Muscle of arm (tissue), 12 donors: ENCODE results near the gene LHX5. TPM values are rescaled to one million over a fixed set of nuclear protein-coding genes. Genes with fewer than 3 reads are reported as not detected.

Experiments used
- DNase-seq: peaks from one replicate; pipeline ENCODE4 v3.0.0-alpha.2; 2013
- polyA plus RNA-seq, 12 donors: library from polyadenylated mRNA; unstranded; fragments of 120-200 nt; gene quantifications; one replicate each; pipeline ENCODE4 v1.2.1, GENCODE V29; 2013; ENCODE audit not compliant: insufficient read length in 12 of 12

LHX5 gene
- polyA plus RNA-seq, 12 donors = not detected

DNA sequence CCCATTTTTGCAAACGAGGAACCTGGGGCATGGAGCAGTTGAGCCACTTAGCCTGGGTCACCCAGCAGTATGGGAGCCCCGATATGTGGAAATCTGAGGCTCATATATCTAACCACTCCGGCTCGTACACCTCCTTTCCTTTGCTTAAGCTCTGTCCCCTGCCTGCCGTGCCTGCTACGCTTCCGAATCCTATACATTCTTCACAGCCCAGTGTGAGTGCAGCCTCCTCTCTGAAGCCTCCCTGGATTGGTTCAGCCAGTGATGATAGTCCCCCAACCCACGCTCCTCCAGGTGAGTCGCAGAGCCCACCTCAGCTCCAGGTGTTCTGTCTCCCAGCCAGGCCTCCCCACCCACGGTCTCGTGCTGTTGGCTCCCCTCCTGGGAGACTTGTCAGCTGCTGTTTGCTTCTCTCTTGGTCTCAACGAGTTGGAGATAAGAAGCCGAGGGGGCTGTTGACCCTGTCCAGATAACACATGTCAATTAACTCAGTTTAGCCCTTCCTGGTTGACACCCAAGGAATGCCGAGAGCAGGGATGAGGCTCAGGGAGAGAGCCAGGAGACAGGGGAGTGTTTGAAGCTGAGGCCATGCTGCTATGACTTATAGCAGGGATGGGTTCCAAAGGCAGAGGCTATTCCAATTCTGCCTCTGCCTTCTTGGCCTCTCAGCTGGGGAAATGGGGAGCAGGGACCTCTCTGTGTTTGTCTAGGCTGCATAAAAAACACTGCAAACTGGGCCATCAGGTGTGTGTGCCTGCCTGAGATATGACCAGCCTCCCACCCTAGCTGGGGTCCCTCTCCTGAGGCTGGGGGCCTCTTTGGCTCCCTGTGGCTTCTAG is 30.5 kb downstream of the LHX5 start:
- DNase-seq = no peak

DNA sequence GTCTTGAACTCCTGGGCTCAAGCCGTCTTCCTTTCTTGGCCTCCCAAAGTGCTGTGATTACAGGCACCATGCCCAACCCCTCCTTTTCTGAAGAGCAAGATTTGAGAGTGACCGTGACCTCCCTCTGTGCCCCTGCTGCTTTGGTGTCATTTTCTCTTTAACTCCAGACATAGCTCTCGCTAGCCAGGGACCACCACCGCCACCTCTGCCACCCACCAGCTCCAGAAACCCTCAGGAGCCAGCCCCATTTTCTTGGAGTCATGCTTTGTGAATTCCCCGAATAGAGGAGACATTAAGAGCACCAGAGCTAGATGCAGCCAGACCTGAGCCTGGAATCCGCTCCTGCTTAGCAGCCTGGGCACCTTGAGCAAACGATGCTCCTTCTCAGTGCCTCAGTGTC is 31.3 kb downstream of the LHX5 start:
- no peak for DNase-seq

DNA sequence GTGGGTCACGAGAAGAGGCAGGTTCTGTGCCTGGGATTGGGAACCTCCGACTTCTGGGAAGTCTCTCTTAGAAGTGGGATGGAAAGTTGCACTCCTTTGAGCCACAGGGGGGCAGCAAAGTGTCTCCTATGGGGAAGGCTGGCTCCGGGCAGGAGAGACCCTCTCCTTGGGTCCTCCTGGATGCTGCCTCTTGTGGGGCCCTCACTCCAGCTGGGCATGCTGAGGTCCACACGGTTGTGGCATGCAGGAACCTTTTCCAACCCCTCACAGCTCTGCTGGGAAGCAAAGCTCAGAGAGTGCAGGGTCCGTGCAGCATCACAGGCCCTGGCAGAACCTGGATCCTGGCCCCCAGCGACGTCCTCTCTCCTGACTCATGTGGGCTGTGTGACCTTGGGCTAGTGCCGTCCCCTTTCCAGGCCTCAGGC is 32.1 kb downstream of the LHX5 start:
- DNase-seq = peak; percentile 19

DNA sequence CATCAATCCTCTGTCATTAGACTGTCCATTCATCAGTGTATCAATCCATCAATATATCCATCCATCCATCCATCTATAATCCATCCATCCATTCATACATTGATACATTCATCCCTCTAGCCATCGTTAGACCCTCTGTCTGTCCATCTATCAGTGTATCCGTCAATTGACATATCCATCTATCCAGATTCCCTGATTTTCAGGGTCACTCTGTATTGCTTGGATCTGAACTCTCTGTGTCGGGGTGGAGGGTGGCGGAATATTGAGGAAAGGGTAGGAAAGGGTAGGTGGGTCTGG is 32.4 kb downstream of the LHX5 start:
- DNase-seq = no peak

DNA sequence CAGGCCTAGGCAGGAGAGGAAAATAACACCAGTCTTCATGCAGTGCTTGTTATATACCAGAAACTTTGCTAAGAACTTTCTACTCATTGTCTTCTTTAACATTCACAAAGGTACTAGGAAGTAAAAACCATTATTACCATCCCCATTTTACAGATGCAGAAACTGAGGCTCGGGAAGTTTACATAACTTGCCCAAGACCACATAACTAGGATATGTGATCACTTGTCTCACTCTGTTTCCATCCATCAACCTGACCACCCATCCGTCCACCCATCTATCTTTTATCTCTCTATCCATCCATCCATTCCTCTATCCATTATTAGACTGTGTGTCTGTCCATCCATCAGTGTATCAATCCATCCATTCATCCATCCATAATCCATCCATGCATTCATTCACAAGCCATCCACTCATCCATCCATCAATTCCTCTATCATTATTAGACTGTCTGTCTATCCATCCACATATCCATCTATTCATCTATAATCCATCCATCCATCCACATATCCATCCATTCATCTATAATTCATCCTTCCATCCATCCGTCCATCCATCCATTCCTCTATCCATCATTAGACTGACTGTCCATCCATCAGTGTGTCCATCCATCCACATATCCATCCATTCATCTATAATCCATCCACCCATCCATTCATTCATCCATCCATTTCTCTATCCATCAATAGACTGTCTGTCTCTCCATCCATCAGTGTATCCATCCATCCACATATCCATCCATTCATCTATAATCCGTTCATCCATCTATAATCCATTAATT is 33.0 kb downstream of the LHX5 start:
- no peak for DNase-seq

DNA sequence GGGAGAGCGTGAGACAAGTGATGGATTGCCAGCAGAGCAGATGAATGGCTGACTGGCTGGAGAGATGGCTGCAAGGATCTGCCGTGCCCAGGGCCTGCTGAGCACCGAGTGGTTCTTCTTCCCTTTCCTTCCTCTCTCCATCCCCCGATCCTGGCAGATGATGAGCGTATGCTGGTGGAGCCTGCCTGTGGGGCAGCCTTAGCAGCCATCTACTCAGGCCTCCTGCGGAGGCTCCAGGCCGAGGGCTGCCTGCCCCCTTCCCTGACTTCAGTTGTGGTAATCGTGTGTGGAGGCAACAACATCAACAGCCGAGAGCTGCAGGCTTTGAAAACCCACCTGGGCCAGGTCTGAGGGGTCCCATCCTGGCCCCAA is 34.0 kb downstream of the LHX5 start:
- DNase-seq = no peak

DNA sequence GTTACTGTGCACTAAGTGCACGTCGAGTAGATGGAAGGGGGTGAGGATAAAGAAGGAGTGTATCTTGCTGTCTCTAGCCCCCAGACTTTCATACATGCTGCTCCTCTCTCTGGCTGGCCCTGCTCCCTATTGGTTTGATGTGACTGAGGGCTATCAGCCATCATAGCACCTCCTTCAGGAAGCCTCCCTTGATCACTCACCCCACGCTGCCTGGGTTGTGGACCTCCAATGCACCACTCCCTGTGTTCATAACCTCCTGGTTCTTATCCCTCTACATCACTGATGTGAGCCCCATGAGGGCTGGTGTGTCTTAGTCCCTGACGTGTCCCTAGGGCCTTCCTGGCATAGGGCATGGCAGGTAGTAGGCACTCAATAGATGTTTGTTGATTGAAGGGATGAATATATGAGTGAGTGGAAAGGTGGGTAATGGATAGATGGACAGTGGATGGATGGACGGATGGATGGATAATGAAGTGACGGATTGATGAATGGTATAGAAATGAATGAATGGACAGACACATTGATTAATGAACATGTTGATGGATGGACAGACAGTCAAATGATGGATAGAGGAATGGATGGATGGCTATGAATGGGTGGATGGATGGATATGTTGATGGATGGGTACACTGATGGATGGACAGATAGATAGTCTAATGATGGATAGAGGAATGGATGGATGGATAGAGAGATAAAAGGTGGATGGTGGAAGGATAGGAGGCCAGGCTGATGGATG is 34.5 kb downstream of the LHX5 start:
- DNase-seq = no peak

DNA sequence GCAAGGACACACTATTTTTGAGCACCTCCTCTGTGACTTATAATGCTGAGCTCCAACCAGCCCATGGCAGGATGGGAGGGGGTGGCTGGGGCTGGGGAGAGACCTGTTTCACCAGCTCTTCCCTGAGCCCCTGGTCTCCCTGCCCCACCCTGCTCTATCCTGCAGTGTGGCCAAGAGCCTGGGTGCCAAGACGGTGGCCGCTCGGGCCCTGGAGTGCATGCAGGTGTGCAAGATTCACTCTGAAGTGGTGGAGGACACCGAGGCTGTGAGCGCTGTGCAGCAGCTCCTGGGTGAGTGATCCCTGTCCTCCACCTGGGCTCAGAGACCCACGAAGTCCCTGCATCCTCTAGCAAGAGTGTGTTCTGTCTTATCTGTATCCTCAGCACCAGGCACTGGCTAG is 35.1 kb downstream of the LHX5 start:
- no peak for DNase-seq

DNA sequence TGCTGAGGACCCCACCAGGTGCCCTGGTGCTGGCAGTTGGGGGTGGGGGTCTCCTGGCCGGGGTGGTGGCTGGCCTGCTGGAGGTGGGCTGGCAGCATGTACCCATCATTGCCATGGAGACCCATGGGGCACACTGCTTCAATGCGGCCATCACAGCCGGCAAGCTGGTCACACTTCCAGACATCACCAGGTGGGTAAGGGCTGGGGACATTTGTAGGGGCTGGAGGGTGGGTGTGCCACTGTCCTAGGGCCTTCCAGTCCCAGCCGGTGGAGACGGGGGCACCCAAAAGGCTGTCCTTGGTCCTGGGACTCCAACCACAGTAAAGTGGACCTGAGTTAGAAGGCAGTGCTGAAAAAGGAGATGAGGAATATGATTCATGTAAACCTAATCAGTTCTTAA is 36.3 kb downstream of the LHX5 start:
- no peak for DNase-seq

DNA sequence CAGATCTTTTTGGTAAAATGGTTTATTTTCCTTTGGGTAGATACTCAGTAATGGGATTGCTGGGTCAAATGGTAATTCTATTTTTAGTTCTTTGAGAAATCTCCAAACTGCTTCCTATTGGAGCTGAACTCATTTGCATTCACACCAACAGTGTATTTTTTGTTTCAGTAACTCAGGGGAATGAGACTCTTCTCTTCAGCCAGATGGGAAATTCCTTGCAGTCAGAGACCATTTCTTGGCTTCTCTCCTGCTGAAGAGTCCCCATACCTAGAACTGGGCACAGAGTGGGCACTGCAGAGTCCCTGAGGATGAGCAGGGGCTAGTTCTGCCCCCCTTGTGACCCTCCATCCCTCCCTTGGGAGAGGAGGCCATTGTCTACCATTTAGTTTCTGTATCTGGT is 38.7 kb downstream of the LHX5 start:
- DNase-seq = no peak

DNA sequence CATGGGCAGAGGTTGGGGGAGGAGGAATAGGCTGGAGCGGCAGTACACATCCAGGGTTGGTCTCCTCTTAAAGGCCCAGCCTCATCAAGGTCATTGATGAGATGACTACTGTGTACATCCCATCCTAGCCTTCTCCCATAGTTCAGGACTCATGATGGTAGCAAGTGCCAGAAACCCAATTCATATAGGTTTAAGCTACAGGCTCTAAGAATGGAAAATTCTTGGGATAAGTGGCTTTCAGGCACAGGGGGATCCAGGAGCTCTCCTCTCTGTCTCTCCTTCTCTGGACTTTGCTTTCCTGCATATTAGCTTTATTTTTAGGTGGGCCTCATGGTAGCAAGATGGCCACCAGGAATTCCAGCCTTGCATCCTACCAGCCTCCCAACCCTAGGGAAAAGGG is 43.2 kb downstream of the LHX5 start:
- DNase-seq = no peak

DNA sequence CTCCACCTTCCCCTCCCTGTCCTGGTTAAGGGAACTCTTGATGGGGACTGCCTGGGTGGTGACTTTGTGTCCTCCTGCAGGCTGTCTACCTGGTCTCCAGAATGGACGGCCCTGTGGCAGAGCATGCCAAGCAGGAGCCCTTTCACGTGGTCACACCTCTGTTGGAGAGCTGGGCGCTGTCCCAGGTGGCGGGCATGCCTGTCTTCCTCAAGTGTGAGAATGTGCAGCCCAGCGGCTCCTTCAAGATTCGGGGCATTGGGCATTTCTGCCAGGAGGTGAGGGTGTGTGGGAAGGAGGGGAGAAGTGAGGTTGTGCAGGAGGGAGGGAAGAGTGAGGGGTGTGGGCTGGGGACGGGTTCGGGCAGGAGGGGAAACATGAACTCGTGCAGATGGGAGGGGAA is 43.8 kb downstream of the LHX5 start:
- DNase-seq = no peak

DNA sequence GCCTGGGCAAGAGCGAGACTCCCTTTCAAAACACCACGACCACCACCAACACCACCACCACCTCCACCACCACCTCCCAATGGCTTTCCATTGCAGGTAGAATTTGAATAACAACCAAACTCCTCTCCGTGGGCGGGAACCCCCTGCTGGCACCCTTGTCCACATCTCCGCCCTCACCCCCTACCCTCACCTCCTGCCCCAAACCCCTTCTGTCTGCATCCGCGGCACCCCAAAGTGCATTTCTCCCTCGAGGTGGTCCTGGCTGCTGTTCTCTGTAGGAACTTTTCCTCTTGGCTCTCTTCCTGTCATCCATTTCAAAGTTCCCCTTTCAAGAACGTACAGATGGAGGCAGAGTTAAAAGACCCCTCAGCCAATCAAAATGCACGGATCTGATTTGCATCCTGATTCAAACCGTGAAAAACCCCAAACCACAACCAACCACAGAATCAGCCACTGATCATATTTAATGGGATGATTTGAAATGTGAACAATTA is 45.7 kb downstream of the LHX5 start:
- DNase-seq = no peak

DNA sequence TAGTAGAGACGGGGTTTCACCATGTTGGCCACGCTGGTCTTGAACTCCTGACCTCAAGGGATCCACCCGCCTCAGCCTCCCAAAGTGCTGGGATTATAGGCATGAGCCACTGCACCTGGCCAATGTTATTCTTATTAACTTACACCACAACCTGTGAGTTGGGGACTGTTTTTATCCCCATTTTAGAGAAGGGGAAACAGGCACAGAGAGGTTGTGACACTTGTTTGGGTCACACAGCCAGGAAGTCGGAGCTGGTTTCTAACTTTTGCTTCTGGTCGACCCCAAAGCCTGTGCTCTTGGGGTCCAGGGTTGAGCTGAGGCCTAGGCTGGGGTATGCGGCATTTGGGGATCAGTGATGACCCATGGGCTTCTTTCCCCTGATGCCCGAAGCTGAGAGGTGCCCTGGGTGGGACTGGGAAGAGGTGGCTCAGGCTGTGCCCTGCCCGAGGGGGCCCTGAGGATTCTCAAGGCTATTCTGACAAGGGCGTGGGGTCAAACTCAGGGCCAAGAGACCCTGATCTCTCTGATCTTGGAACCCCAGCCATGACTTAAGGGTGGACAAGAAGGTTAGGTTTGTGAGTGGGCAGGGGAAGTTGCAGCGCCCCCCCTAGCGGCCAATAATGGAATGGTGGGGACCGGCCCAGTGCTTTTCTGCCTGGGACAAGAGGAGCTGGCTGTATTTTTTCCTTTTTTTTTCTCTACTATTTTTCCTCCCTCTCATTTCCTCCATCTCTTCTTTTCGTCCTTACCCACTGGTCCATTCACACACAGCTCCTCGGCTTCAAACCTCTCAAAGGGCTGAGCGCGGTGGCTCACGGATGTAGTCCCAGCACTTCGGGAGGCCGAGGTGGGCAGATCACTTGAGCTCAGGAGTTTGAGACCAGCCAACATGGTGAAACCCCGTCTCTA is 46.5 kb downstream of the LHX5 start:
- DNase-seq = no peak

DNA sequence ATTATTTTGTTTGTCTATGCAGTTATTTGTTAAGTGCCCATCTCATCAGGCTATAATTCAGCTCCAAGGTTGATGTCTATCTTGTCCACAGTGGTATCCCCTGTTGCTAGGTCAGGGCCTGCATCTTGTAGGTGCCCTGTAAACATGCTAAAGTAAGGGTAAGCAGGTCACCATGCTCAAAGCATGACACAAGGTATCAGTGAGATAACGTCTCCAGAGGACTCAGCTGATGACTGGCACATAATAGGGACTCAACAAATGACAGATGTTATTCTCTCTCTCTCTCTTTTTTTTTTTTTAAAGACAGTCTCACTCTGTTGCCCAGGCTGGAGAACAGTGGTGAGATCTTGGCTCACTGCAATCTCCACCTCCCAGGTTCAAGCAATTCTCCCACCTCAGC is 47.2 kb downstream of the LHX5 start:
- no peak for DNase-seq

DNA sequence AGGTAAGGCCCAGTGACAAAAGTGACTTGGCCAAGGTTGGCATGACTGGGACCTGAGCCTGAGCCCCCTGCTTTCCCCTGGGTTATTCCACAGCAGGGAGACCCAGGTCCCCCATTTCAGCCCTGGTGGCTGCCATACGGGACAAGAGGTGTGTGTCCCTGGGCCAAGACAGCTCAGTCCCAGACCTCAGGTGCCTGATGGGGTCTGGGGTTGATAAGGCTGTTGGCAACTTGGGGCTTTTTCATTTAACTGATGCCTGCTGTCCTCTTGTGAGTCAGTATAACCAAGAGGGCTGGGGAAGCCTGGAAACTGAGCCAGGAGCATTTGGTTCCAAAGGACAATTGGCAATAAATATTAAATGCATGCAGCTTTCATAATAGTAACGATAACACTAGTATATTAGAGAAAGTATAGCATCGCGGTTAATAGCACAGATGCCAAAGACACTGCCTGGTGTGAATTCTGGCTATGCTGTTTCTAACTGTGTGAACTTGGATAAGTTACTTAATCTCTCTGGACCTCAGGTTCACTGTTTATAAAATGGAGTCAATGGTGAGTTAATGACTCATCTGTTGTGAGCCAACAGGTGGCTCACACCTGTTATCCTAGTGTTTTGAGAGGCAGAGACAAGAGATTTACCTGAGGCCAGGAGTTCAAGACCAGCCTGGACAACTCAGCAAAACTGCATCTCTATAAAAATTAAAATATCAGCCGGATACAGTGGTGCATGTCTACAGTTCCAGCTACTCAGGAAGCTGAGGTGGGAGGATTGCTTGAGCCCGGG is 48.6 kb downstream of the LHX5 start:
- no peak for DNase-seq

DNA sequence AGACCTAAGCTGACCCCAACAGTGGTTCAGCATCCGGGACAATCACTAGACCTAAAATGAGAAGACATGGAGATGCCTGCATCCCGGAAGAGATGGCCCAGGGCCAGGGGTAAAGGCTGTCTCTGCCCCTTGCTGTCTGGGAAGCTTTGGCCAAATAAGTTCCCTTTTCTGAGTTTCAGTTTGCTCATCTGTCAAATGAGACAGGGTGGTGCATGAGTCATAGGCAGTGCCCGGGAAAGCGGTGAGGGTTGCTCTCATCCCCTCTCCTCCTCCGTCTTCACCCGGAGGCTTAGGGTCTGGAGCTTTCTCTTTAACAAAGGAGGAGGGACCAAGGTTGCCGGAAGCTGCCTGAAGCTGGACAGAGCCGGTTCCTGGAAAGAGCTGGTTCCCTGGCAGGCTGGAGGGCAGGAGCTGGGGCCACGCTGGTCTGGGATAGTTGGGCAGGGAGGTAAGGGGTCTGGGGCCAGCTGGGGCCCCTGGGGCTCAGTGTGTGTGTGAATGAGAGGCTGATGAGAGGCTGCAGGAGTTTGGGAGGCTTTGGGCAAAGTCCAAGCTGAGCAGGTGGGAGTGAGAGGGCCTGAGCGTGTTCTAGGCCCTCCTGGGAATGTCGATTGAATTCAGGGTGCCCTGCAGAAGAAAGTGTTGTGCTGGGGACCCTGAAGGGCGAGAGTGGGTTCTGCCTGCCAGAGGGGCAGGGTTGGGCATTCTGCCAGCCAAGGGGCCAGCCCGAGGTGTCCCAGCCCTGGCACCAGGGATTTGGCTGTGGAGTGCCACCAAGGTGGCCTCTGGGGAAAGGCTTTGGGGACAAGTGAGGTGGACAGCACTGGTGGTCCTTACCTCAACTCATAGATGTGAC is 49.4 kb downstream of the LHX5 start, which contains the start of gene SDSL:
Gene SDSL (plus strand): TSS at position 351 of the 856 bp plus-strand sequence. CDS start 5,603 bp downstream, outside the sequence.
- DNase-seq = peak; percentile 46

DNA sequence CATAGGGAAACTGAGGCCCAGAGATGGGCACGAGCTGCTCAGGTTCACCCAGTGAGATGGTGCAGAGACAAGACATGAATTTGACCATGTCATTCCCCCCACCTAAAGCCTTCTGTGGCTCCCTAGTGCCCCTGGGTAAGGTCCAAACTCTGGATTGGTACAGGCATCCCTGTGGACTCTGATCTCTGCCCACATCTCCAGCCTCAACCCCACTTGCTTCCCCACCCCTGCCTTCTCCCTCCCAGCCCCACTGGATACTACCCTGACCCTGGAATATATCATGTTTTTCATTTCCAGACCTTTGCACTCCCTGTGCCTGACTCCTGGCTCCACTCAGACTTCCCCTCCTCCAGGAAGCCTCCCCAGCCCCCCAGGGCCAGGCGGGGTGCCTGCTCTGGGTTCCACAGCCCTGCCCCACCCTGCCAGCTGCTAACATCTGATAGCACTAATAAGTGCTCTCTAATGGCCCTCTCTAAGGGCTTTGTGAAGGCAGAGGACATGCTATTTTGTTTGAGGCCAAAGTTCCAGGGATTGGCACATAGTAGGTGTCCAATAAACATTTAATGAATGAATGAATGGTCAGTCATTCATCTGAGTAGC is 50.6 kb downstream of the LHX5 start:
- DNase-seq = no peak

DNA sequence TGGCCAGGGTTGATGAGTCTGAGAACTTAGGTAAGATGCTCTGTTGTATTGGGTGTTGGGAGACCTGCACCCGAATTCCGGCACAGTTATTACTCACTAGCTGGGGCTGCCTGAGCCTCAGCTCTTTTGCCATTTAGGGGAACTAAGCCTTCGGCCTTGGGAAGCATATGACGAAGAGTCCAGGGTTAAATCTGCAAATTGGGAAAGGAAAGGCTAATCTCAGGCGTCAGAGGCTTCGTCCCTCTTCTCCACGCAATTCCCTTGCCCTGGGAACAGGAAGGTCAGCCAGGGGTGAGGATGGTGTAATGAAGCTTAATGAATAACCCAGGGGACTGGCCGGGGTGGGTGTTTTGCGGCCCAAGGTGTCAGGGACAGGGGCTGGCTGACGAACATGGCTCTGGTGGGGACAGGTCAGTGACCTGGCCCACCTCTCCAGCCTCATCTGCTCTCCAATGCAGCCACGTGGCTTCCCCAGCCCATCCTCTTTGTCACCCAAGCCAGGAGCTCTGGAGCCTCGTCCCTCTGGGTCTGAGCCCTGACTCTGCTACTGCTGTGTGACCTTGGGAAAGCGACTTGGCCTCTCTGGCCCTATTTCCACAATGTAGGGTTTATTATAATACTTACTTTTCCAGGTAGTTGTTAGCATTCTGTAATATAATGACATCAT is 53.3 kb downstream of the LHX5 start:
- DNase-seq = no peak
